Neuronal stem cell (in vitro differentiated cells): ENCODE measurements around the gene ZNF24.

Experiments
- DNase-seq: peaks from one replicate; pipeline ENCODE4 v3.0.0-alpha.2; 2013; ENCODE audit warnings: low spot score
- H2AFZ ChIP-seq: one replicate; pipeline ENCODE4 v1.6.1; 2013; ENCODE audit warnings: mild to moderate bottlenecking, low read length, inconsistent platforms
- H2AK5ac ChIP-seq: 2 replicates; pipeline ENCODE4 v1.6.1; 2013; ENCODE audit warnings: low read depth, mild to moderate bottlenecking, inconsistent platforms, low read length, moderate library complexity, mixed read lengths
- H2BK120ac ChIP-seq: 2 replicates; pipeline ENCODE4 v1.6.1; 2013; ENCODE audit warnings: low read depth, mild to moderate bottlenecking, inconsistent platforms, low read length, moderate library complexity, mixed read lengths
- H2BK12ac ChIP-seq: one replicate; pipeline ENCODE4 v1.6.1; 2013; ENCODE audit warnings: low read length, inconsistent platforms
- H2BK15ac ChIP-seq: 2 replicates; pipeline ENCODE4 v1.6.1; 2013; ENCODE audit warnings: mild to moderate bottlenecking, low read length, inconsistent platforms, mixed read lengths
- H2BK5ac ChIP-seq: one replicate; pipeline ENCODE4 v1.6.1; 2013; ENCODE audit warnings: inconsistent platforms, mild to moderate bottlenecking, low read length, moderate library complexity
- H3K14ac ChIP-seq: one replicate; pipeline ENCODE4 v1.6.1; 2013; ENCODE audit warnings: low read length, inconsistent platforms
- H3K18ac ChIP-seq: 2 replicates; pipeline ENCODE4 v1.6.1; 2013; ENCODE audit warnings: low read length, inconsistent platforms
- H3K23ac ChIP-seq: 2 replicates; pipeline ENCODE4 v1.6.1; 2013; ENCODE audit warnings: low read depth, mild to moderate bottlenecking, mixed read lengths, low read length, inconsistent platforms; ENCODE audit not compliant: poor library complexity
- H3K27ac ChIP-seq: replicated peaks from 3 replicates; pipeline ENCODE4 v1.5.1; 2013; ENCODE audit warnings: low read length, inconsistent platforms
- H3K27me3 ChIP-seq, 3 experiments: 2 replicates each; pipeline ENCODE4 v1.6.1; 2013; ENCODE audit warnings: low read length in 3 of 3, mild to moderate bottlenecking in 2 of 3, inconsistent platforms in 1 of 3, low read depth in 1 of 3, mixed read lengths in 1 of 3, moderate library complexity in 1 of 3; ENCODE audit not compliant: control insufficient read depth in 3 of 3, insufficient read depth in 3 of 3
- H3K36me3 ChIP-seq, 2 donors: replicated peaks in 1 of 2; 2 replicates each; pipeline ENCODE4 v1.6.1; 2013; ENCODE audit warnings: low read length in 2 of 2; ENCODE audit not compliant: control insufficient read depth in 2 of 2, insufficient read depth in 2 of 2
- H3K4ac ChIP-seq: 2 replicates; pipeline ENCODE4 v1.6.1; 2013; ENCODE audit warnings: inconsistent platforms, mild to moderate bottlenecking, low read length, moderate library complexity
- H3K4me1 ChIP-seq, 2 donors: 1 replicate in 1 of 2; 2 replicates in 1 of 2; pipeline ENCODE4 v1.6.1; 2013; ENCODE audit warnings: low read length in 2 of 2, low read depth in 1 of 2; ENCODE audit not compliant: control insufficient read depth in 2 of 2, insufficient read depth in 1 of 2
- H3K4me2 ChIP-seq: one replicate; pipeline ENCODE4 v1.6.1; 2013; ENCODE audit warnings: mild to moderate bottlenecking, low read length, inconsistent platforms; ENCODE audit not compliant: insufficient read depth, poor library complexity, severe bottlenecking
- H3K4me3 ChIP-seq, 2 donors: 2 replicates each; pipeline ENCODE4 v1.5.1; 2013; ENCODE audit warnings: low read length in 2 of 2, mild to moderate bottlenecking in 2 of 2, inconsistent platforms in 1 of 2, moderate library complexity in 1 of 2
- H3K79me1 ChIP-seq: one replicate; pipeline ENCODE4 v1.6.1; 2013; ENCODE audit warnings: low read depth, mild to moderate bottlenecking, inconsistent platforms, low read length, moderate library complexity
- H3K9ac ChIP-seq: one replicate; pipeline ENCODE4 v1.6.1; 2013; ENCODE audit warnings: mild to moderate bottlenecking, low read depth, low read length, inconsistent platforms; ENCODE audit not compliant: poor library complexity
- H3K9me3 ChIP-seq, 2 donors: replicated peaks in 1 of 2; 2 replicates each; pipeline versions ENCODE3 to v1.6.1; 2013; ENCODE audit warnings: low read length in 2 of 2, mild to moderate bottlenecking in 2 of 2, inconsistent platforms in 1 of 2, low read depth in 1 of 2, mixed read lengths in 1 of 2, moderate library complexity in 1 of 2; ENCODE audit not compliant: control insufficient read depth in 2 of 2, insufficient read depth in 1 of 2
- H4K8ac ChIP-seq: one replicate; pipeline ENCODE4 v1.6.1; 2013; ENCODE audit warnings: low read depth, mild to moderate bottlenecking, inconsistent platforms, low read length, moderate library complexity
- H4K91ac ChIP-seq: one replicate; pipeline ENCODE4 v1.6.1; 2013; ENCODE audit warnings: low read length, low read depth, mild to moderate bottlenecking, inconsistent platforms; ENCODE audit not compliant: poor library complexity
- WGBS, 2 donors: extraction: QIAGEN DNeasy Blood & Tissue Kit; methylation state at CpG; one replicate each; pipeline ENCODE4 v1.1.7; 2013; ENCODE audit warnings: missing lambda C conversion rate in 2 of 2, mixed read lengths in 1 of 2; ENCODE audit not compliant: insufficient read length in 2 of 2, insufficient replicate concordance in 1 of 2; ENCODE audit errors: extremely low coverage in 2 of 2; 5-methylcytosine and 5-hydroxymethylcytosine counted together

ZNF24 gene

DNA sequence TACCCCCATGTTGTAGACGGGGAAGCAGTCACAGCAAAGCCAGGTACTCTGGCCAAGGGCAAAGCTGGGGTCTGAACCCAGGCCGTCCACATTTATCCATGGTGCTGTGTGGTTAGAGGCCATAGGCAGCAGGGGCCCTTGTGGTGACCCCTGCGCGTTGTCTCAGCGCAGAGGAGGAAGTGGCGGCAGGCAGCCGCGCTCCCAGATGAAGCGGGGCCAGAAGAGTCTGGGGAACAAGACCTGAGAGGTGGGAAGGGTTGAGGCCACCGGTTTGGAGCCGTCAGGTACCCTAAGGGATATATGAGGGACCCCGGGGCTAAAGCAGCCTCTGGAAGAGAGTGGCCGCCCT, 32.1 kb upstream of the ZNF24 start:
- no peak overlapping the region for H3K27ac ChIP-seq
- peaks cover 0 to 28% (median 6%) of the 10 kb centered on the region in 3 experiments for H3K27me3 ChIP-seq
- no peaks in the 10 kb centered on the region for H3K9me3 ChIP-seq
- no peak overlapping the region for H2BK15ac ChIP-seq
- peak overlapping the region; percentile 99 for H3K14ac ChIP-seq
- no peaks in the 10 kb centered on the region for H3K79me1 ChIP-seq
- H3K36me3 ChIP-seq = no peaks in the 10 kb centered on the region
- no peak for DNase-seq
- H3K23ac ChIP-seq = peak overlapping the region; percentile 85
- no CpG with 5 or more reads among the region's 13 CpGs for WGBS, 2 donors
- peak overlapping the region; percentile 87 for H3K9ac ChIP-seq
- H3K18ac ChIP-seq = peak overlapping the region; percentile 89
- no peak overlapping the region for H4K91ac ChIP-seq
- H3K4me1 ChIP-seq = peaks cover 2 to 3% of the 10 kb centered on the region in 2 donors
- H2AK5ac ChIP-seq = peak overlapping the region; percentile 6
- H2AFZ ChIP-seq = peak overlapping the region; percentile 98
- H2BK120ac ChIP-seq = no peak overlapping the region
- peak overlapping the region; percentile 64 to 84 for H3K4me3 ChIP-seq
- H3K4ac ChIP-seq = no peak overlapping the region
- no peak overlapping the region for H2BK5ac ChIP-seq
- no peak overlapping the region for H4K8ac ChIP-seq
- no peak overlapping the region for H2BK12ac ChIP-seq
- peak overlapping the region; percentile 92 for H3K4me2 ChIP-seq

DNA sequence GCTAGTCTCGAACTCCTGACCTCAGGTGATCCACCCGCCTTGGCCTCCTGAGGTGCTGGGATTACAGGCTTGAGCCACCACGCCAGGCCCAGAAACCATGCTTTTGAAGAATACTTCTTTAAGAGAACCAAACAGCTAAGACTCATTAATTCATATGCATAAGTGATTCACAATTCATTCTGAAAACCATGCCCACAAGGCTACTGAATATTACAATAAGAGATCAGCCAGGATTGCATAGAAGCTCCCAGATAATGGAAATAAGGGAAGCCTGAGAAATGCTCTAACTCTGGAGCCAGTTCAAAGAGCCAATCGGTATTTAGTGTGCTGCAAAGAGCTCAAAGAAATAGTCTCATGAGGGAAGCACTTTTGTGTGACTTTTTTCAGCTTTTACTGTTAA, 30.5 kb upstream of the ZNF24 start:
- Histone ChIP-seq H3K27me3 (peaks cover 0 to 24% (median 6%) of the 10 kb centered on the region in 3 experiments), H2BK15ac (no peak overlapping the region), H3K18ac (no peak overlapping the region), H3K4me3 (no peak overlapping the region), H3K9ac (no peak overlapping the region), H3K9me3 (no peaks in the 10 kb centered on the region), H2BK120ac (no peak overlapping the region), H3K36me3 (no peaks in the 10 kb centered on the region), H3K27ac (no peak overlapping the region), H3K23ac (no peak overlapping the region), H3K4ac (no peak overlapping the region), H2AK5ac (no peak overlapping the region), H2AFZ (no peak overlapping the region), H4K91ac (no peak overlapping the region), H3K79me1 (no peaks in the 10 kb centered on the region), H3K4me2 (no peak overlapping the region), H2BK5ac (no peak overlapping the region), H2BK12ac (no peak overlapping the region), H4K8ac (no peak overlapping the region), H3K14ac (no peak overlapping the region), H3K4me1 (peaks cover 2 to 3% of the 10 kb centered on the region in 2 donors)
- WGBS, 2 donors = no CpG with 5 or more reads among the region's 4 CpGs
- DNase-seq = no peak

DNA sequence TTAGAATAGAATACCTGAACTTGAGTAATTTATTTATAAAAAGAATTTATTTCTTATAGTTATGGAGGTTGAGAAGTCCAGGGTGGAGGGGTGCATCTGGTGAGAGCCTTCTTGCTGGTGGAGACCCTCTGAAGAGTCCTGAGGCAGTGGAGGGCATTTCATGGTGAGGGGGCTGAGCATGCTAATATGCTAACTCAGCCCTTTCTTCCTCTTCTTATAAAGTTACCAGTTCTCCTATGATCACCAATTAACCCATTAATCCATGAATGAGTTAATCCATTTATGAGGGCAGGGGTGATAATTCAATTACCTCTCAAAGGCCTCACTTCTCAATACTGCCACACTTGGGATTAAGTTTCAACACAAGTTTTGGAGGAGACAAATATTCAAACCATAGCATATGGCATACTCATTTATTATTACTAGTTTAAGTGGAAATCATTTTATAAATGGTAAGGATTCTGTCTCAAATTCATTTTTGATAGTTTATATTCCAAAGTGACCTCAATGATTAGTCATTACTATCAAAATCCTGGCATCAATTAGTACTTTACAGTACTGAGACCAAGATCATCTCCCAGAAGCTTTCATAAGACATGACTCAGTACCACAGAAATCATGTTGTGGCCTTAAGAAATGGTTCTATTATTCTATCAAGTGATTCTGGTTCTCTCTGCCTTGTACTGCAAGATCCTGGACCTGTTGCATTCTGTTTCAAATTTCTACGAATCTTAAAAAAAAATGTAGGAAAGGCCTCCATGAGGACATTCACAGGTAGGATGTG, 27.4 kb upstream of the ZNF24 start:
- no peak overlapping the region for H2BK12ac ChIP-seq
- H2AK5ac ChIP-seq = no peak overlapping the region
- H3K4me3 ChIP-seq = no peak overlapping the region
- no peak overlapping the region for H3K4me2 ChIP-seq
- no peaks in the 10 kb centered on the region for H3K79me1 ChIP-seq
- peaks cover 2% of the 10 kb centered on the region in 2 donors for H3K4me1 ChIP-seq
- H2BK15ac ChIP-seq = no peak overlapping the region
- H3K14ac ChIP-seq = no peak overlapping the region
- no peaks in the 10 kb centered on the region for H3K36me3 ChIP-seq
- H3K9me3 ChIP-seq = no peaks in the 10 kb centered on the region
- H2AFZ ChIP-seq = no peak overlapping the region
- no peak overlapping the region for H3K18ac ChIP-seq
- H3K4ac ChIP-seq = no peak overlapping the region
- no peak overlapping the region for H3K23ac ChIP-seq
- H2BK5ac ChIP-seq = no peak overlapping the region
- no peak overlapping the region for H3K27ac ChIP-seq
- no peak overlapping the region for H3K9ac ChIP-seq
- no peak overlapping the region for H4K91ac ChIP-seq
- no peaks in the 10 kb centered on the region for H3K27me3 ChIP-seq
- H2BK120ac ChIP-seq = no peak overlapping the region
- WGBS, 2 donors = no CpG with 5 or more reads among the region's 1 CpG
- H4K8ac ChIP-seq = no peak overlapping the region
- no peak for DNase-seq

DNA sequence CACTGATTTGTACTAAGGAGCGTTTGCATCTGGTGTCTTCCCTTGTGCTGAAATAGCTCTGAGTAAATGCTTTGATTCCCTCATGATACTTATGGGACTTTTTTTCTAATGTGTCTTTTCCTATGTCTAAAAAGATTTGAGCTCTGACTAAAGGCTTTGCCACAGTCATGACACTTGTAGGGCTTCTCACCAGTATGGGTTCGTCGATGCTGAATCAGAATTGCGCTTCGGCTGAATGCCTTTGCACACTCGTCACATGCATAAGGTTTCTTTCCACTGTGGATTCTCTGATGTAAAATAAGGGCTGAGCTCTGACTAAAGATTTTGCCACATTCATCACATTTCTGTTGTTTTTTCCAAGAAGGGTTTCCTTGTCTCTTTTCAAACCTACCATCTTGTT, 24.9 kb upstream of the ZNF24 start:
- Histone ChIP-seq H3K36me3 (no peaks in the 10 kb centered on the region), H3K27me3 (no peaks in the 10 kb centered on the region), H2AK5ac (no peak overlapping the region), H2BK12ac (no peak overlapping the region), H3K9me3 (no peaks in the 10 kb centered on the region), H3K79me1 (no peaks in the 10 kb centered on the region), H3K23ac (no peak overlapping the region), H4K91ac (no peak overlapping the region), H3K14ac (no peak overlapping the region), H3K27ac (no peak overlapping the region), H2BK5ac (no peak overlapping the region), H3K9ac (no peak overlapping the region), H4K8ac (no peak overlapping the region), H3K4me3 (no peak overlapping the region), H3K4me2 (no peak overlapping the region), H2AFZ (no peak overlapping the region), H2BK120ac (no peak overlapping the region), H2BK15ac (no peak overlapping the region), H3K18ac (no peak overlapping the region), H3K4me1 (no peaks in the 10 kb centered on the region), H3K4ac (no peak overlapping the region)
- no CpG with 5 or more reads among the region's 6 CpGs for WGBS, 2 donors
- no peak for DNase-seq
